WERI-Rb-1 (cell line): ENCODE data around the gene RAI1.
A peak's percentile ranks its signal among the peaks of the same experiment; 100 is the strongest.

Experiments used
- DNase-seq: peaks from one replicate; pipeline ENCODE4 v3.0.0-alpha.2; 2020
- H3K27ac ChIP-seq: fragments of 250-450 bp; sonication (Bioruptor Pico); 2 replicates; pipeline ENCODE4 v1.5.1; 2020; ENCODE audit warnings: mild to moderate bottlenecking, moderate library complexity
- H3K27me3 ChIP-seq: fragments of 250-450 bp; sonication (Bioruptor Pico); 2 replicates; pipeline ENCODE4 v1.5.1; 2021; ENCODE audit warnings: mild to moderate bottlenecking, low read depth, moderate library complexity; ENCODE audit not compliant: insufficient read depth, severe bottlenecking
- H3K36me3 ChIP-seq: fragments of 250-450 bp; sonication (Bioruptor Pico); 2 replicates; pipeline ENCODE4 v1.5.1; 2020; ENCODE audit warnings: mild to moderate bottlenecking, moderate library complexity
- H3K4me3 ChIP-seq: 2 replicates; pipeline ENCODE4 v1.5.1; 2011; ENCODE audit warnings: low read depth, mild to moderate bottlenecking, control low read depth, low read length
- H3K9me3 ChIP-seq: fragments of 250-450 bp; sonication (Bioruptor Pico); 2 replicates; pipeline ENCODE4 v1.5.1; 2021; ENCODE audit warnings: mild to moderate bottlenecking, moderate library complexity; ENCODE audit not compliant: severe bottlenecking
- TF ChIP-seq, protein P1 (sequence below): IDR thresholded peaks from 2 replicates; pipeline ENCODE4 v1.5.1; 2011; ENCODE audit warnings: low read depth, mild to moderate bottlenecking, control low read depth, inconsistent platforms, low read length

The RAI1 gene

DNA sequence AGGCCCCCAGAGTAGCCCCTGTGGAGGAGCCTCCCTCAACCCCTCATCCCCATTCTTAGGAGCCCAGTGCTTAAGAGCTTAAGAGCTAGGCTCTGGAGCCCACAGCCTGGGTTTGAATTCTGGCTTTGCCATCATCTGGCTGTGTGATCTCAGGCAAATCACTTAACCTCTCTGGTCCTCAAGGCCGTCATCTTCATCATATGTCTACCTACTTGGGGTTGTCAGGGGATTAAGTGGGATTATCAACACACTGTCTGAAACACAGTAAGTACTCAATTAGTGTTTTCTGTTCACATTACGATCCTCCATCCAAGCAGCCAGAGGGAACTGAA, 150.7 kb downstream of the RAI1 start:
- H3K4me3 ChIP-seq: no peak overlapping the region
- peaks cover 46% of the 10 kb centered on the region for H3K36me3 ChIP-seq
- TF ChIP-seq, protein P1, sequence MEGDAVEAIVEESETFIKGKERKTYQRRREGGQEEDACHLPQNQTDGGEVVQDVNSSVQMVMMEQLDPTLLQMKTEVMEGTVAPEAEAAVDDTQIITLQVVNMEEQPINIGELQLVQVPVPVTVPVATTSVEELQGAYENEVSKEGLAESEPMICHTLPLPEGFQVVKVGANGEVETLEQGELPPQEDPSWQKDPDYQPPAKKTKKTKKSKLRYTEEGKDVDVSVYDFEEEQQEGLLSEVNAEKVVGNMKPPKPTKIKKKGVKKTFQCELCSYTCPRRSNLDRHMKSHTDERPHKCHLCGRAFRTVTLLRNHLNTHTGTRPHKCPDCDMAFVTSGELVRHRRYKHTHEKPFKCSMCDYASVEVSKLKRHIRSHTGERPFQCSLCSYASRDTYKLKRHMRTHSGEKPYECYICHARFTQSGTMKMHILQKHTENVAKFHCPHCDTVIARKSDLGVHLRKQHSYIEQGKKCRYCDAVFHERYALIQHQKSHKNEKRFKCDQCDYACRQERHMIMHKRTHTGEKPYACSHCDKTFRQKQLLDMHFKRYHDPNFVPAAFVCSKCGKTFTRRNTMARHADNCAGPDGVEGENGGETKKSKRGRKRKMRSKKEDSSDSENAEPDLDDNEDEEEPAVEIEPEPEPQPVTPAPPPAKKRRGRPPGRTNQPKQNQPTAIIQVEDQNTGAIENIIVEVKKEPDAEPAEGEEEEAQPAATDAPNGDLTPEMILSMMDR: no peak
- H3K27ac ChIP-seq: peak overlapping the region; percentile 62
- H3K9me3 ChIP-seq: no peaks in the 10 kb centered on the region
- DNase-seq: no peak
- no peaks in the 10 kb centered on the region for H3K27me3 ChIP-seq

DNA sequence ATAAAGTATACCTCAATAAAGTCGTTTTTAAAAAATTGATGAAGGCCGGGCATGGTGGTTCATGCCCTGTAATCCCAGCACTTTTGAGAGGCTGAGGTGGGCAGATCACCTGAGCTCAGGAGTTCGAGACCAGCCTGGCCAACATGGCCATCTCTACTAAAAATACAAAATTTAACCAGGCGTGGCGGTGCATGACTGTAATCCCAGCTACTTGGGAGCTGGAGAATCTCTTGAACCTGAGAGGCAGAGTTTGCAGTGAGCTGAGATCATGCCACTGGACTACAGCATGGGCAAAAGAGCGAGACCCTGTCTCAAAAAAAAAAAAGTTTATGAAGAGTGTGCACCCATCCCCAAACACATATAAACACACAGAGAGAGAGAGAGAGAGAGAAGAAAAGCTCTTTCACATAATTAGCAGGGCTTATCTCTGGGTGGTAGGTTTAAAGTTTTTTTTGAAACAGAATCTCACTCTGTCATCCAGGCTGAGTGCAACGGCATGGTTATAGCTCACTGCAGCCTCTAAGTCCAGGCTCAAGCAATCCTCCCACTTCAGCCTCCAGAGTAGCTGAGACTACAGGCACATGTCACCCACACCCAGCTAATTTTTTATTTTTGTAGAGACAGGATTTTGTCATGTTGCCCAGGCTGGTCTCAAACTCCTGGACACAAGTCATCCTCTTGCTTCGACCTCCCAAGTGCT, 152.6 kb downstream of the RAI1 start:
- DNase-seq: no peak
- no peak overlapping the region for H3K4me3 ChIP-seq

DNA sequence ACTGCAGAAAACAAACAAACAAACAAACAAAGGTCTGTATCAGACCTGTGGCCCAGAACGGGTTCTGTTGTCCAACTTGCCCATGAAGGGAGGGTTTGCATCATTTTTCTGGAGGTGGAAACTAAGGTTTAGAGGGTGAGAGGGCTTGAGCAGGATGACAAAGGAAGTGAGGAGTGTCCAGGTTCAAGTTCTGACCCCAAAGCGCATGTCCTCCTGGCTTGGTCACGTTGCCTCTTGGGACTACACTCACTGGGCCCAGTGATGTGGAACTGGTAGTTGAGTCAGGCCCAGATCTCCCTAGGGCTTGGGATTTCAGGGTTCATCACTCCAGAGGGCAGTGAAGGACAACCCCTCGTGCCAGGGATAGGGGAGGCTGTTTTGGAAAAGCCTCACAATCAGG, 153.7 kb downstream of the RAI1 start:
- no peak for DNase-seq
- Histone ChIP-seq H3K27me3 (no peaks in the 10 kb centered on the region), H3K9me3 (no peaks in the 10 kb centered on the region), H3K4me3 (no peak overlapping the region), H3K27ac (no peak overlapping the region; the same call in 1 of the 2 replicates), H3K36me3 (peaks cover 32% of the 10 kb centered on the region)
- TF ChIP-seq, protein P1: no peak

More for the DNA sequence above, 152.6 kb downstream of the RAI1 start:
- TF ChIP-seq, protein P1: no peak
- peaks cover 40% of the 10 kb centered on the region for H3K36me3 ChIP-seq
- no peaks in the 10 kb centered on the region for H3K9me3 ChIP-seq
- H3K27me3 ChIP-seq: no peaks in the 10 kb centered on the region
- no peak overlapping the region for H3K27ac ChIP-seq

DNA sequence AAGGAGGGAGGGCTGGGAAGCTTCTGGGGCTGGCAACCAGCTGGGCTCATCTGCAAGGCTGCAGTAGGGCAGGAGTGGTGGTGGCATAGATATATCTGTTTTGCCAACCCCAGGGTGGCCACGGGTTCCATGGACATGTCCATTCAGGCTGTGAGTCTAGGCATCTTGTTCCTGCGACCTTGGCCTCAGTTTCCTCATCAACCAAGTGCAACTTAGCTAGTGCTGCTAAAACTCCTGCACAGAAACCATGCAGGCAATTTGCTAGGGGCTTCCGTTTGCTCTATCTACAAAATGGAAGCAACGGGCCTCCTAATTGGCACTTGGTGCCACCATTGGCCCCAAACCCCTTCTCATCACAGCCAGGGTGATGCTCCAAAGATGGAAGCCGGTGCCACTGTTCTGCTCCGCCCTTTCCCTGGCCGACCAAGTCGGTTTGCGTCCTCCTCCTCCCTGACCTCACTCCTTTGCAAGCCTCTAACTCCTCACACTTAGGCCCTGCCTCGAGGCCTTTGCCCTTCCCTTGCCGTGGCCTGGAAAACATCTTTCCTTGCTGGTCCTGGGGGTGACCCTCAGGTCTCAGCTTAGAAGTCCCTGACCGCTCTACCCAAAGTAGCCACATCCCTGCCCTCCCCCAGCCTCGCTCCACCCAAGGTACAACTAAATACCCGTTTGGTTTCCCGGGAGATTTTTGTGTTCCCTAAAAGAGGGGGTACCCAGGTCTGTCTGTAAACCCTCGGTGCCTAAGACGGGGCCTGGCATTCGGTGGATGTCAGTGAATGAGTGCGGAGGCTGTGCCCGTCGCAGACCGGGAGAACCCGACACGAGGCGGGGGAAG, 154.4 kb downstream of the RAI1 start:
- Histone ChIP-seq H3K27ac (peak overlapping the region; percentile 94), H3K27me3 (no peaks in the 10 kb centered on the region), H3K4me3 (peak overlapping the region; percentile 58), H3K9me3 (no peaks in the 10 kb centered on the region), H3K36me3 (peaks cover 31% of the 10 kb centered on the region)
- TF ChIP-seq, protein P1: no peak
- DNase-seq: no peak

DNA sequence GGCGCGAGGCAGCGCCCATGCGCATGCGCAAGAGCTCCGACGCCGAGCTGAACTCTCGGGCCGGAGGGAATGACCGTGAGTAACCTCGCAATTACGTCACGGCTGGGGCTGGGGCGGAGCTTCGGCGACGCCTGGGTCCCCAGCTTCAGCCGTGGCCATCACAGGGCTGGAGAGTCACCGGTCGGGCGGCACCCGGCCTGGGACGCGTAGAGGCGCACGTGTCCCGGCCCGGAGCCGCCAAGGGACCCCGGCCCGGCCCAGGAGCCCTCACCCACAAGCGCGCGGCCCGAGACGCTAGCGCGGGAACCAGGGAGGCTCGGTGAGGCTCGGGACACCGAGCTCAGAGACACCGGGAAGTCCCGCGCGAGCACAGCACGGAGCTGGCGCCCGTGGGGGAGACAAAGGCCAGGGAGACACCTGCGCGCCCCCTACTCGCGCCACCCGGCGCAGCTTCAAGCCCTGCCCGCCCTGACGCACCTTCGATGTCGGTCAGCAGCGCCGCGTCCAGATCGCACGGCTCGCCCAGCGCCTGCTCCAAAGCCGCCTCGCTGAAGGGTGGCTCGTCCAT, 155.1 kb downstream of the RAI1 start:
- Histone ChIP-seq H3K36me3 (peaks cover 31% of the 10 kb centered on the region), H3K27ac (peak overlapping the region; percentile 94), H3K27me3 (no peaks in the 10 kb centered on the region), H3K9me3 (no peaks in the 10 kb centered on the region), H3K4me3 (peak overlapping the region; percentile 58)
- peak; percentile 97 for DNase-seq
- TF ChIP-seq, protein P1: no peak
